ENCODE results near the gene BLNK.

The BLNK gene

DNA sequence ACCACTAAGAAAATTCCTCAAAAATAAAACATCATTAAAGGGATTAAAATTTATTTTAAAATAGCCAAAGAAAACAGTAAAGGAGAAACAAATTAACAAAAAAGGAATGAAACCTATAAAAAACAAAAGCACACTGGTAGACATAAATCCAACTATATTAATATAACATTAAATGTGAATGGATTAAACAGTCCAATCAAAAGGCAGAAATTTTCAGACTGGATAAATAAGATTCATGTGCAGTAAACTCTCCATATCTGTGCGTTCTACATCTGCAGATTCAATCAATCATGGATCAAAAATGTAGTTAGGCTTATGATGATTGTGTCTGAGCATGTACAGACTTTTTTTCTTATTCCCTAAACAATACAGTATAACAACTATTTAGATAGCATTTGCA lies 98.7 kb downstream of the BLNK start:
- no peaks in the 10 kb centered on the region for H3K36me3 ChIP-seq (replicated peaks)
- no peaks in the 10 kb centered on the region for H3K27me3 ChIP-seq (replicated peaks)
- DNase-seq = no peak
- TF ChIP-seq, protein P1, sequence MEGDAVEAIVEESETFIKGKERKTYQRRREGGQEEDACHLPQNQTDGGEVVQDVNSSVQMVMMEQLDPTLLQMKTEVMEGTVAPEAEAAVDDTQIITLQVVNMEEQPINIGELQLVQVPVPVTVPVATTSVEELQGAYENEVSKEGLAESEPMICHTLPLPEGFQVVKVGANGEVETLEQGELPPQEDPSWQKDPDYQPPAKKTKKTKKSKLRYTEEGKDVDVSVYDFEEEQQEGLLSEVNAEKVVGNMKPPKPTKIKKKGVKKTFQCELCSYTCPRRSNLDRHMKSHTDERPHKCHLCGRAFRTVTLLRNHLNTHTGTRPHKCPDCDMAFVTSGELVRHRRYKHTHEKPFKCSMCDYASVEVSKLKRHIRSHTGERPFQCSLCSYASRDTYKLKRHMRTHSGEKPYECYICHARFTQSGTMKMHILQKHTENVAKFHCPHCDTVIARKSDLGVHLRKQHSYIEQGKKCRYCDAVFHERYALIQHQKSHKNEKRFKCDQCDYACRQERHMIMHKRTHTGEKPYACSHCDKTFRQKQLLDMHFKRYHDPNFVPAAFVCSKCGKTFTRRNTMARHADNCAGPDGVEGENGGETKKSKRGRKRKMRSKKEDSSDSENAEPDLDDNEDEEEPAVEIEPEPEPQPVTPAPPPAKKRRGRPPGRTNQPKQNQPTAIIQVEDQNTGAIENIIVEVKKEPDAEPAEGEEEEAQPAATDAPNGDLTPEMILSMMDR (IDR thresholded peaks at IDR 0.05; ENCODE audit: low read depth, low read length, missing control alignments) = no peak
- no peak overlapping the region for H3K4me3 ChIP-seq (ENCODE audit: low read depth, low read length)
- in situ Hi-C loops (cut with HindIII; ENCODE audit: low pct_ligation_motif_present, low sequenced_read_pairs) = no loop called here
- H3K27ac ChIP-seq = no peak overlapping the region

DNA sequence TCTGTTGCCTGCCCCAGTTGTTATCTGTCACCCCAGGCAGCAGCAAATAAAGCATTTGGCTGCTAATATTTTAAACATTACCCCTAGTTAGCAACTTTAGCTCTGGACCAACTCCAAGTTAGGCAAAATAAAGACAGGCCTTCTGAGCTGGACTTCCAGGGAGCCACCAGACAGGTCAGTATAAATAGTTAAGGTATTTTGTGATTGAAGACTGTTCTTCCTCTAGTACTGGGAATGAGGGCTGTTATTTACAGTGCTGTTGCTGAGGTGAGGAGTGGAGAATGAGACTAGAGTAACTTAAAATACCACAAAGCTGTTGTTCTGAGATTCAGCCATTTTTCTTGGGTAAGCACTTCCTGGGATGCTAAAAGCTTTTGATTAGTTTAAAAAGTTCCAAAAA lies 101.1 kb downstream of the BLNK start:
- TF ChIP-seq, protein P1 (IDR thresholded peaks at IDR 0.05; ENCODE audit: low read depth, low read length, missing control alignments) = no peak
- in situ Hi-C loops (cut with HindIII; ENCODE audit: low pct_ligation_motif_present, low sequenced_read_pairs) = no loop called here
- DNase-seq = no peak

DNA sequence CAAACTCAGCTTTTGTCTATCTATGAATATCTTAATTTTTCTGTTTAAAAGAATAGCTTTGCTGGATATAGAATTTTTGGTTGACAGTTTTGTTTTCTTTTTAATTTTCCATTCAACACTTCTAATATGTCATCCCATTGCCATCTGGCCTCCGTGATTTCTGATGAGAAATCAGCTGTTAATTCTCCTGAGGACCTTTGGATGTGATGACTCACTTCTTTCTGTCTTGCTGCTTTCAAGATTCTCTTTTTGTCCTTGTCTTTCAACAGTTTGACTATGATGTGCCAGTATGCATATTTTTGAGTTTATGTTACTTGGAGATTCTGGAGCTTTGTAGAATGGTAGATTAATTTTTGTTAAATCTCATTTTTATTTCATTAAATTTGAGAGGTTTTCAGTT lies 102.8 kb downstream of the BLNK start:
- Histone ChIP-seq H3K36me3 (replicated peaks) (no peaks in the 10 kb centered on the region), H3K27me3 (replicated peaks) (no peaks in the 10 kb centered on the region), H3K4me3 (ENCODE audit: low read depth, low read length) (no peak overlapping the region), H3K27ac (no peak overlapping the region)
- DNase-seq = no peak
- in situ Hi-C loops (cut with HindIII; ENCODE audit: low pct_ligation_motif_present, low sequenced_read_pairs) = no loop called here
- TF ChIP-seq, protein P1 (IDR thresholded peaks at IDR 0.05; ENCODE audit: low read depth, low read length, missing control alignments) = no peak

More for the DNA sequence above, 101.1 kb downstream of the BLNK start:
- H3K36me3 ChIP-seq (replicated peaks) = no peaks in the 10 kb centered on the region
- no peak overlapping the region for H3K27ac ChIP-seq
- H3K4me3 ChIP-seq (ENCODE audit: low read depth, low read length) = no peak overlapping the region
- H3K27me3 ChIP-seq (replicated peaks) = no peaks in the 10 kb centered on the region

DNA sequence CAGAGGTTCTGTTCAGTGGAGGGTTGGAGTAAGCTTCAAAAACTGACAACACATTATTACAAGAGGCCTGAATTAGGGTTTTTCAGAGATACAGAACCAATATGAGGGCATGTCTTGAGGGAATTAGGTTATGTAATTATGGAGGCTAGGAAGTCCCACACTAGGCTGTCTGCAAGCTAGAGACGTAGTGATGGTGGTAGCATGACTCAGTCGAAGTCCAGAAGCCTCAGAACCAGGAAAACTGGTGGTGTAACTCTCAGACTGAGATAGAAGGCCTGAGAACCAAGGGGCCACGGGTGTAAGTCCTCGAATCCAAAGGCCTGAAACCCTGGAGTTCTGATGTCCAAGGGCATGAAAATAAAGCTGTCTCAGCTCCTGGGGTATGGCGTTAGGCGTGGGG lies 105.6 kb downstream of the BLNK start:
- Histone ChIP-seq H3K4me3 (ENCODE audit: low read depth, low read length) (no peak overlapping the region), H3K27me3 (replicated peaks) (no peaks in the 10 kb centered on the region), H3K27ac (no peak overlapping the region), H3K36me3 (replicated peaks) (no peaks in the 10 kb centered on the region)
- no peak for DNase-seq
- in situ Hi-C loops (cut with HindIII; ENCODE audit: low pct_ligation_motif_present, low sequenced_read_pairs) = no loop called here
- TF ChIP-seq, protein P1 (IDR thresholded peaks at IDR 0.05; ENCODE audit: low read depth, low read length, missing control alignments) = no peak

DNA sequence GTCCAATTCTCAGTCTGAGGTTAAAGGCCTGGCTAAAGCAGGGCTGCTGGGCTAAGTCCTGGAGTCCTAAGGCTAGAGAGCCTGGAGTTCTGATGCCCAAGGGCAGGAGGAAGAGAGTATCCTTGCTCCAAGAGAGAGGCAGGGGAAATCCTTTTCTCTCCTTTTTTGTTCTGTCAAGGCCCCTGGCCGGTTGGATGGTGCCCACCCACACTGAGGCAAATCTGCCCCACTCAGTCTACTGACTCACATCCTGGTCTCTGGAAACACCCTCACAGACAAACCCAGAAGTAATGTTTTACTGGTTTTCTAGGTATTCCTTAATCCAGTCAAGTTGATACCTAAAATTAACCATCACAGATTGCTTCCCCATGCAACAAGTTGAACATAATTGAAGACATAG lies 118.3 kb downstream of the BLNK start:
- peaks cover 3% of the 10 kb centered on the region for H3K36me3 ChIP-seq (replicated peaks)
- H3K27ac ChIP-seq = no peak overlapping the region
- H3K27me3 ChIP-seq (replicated peaks) = no peaks in the 10 kb centered on the region
- DNase-seq = no peak
- H3K4me3 ChIP-seq (ENCODE audit: low read depth, low read length) = no peak overlapping the region
- TF ChIP-seq, protein P1 (IDR thresholded peaks at IDR 0.05; ENCODE audit: low read depth, low read length, missing control alignments) = no peak
- in situ Hi-C loops (cut with HindIII; ENCODE audit: low pct_ligation_motif_present, low sequenced_read_pairs) = no loop called here

DNA sequence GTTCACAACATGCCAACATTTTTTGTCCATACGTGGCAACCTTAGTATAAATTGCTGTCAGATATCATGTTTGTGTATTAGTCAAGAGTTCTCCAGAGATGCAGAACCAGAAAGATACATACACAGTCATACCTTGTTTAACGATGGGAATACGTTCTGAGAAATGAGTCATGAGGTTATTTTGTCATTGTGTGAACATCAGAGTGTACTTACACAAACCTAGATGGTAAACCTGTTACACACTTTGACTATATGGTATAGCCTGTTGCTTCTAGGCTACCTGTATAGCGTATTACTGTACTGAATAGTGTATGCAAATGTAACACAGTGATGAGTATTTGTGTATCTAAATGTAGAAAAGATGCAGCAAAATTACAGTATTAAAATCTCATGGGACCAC lies 118.9 kb downstream of the BLNK start:
- H3K36me3 ChIP-seq (replicated peaks) = peaks cover 3% of the 10 kb centered on the region
- H3K27me3 ChIP-seq (replicated peaks) = no peaks in the 10 kb centered on the region

More for the DNA sequence above, 118.9 kb downstream of the BLNK start:
- H3K27ac ChIP-seq = no peak overlapping the region
- TF ChIP-seq, protein P1 (IDR thresholded peaks at IDR 0.05; ENCODE audit: low read depth, low read length, missing control alignments) = no peak
- no peak for DNase-seq
- H3K4me3 ChIP-seq (ENCODE audit: low read depth, low read length) = no peak overlapping the region
- in situ Hi-C loops (cut with HindIII; ENCODE audit: low pct_ligation_motif_present, low sequenced_read_pairs) = no loop called here

Data from brain microvascular endothelial cell (primary cell).